ENCODE measurements around the gene PALLD.
"Not testable (repeated sequence)": the region's sequence is repeated elsewhere in the genome, so short reads cannot be mapped to it uniquely, and the experiment has no call there.

DNA sequence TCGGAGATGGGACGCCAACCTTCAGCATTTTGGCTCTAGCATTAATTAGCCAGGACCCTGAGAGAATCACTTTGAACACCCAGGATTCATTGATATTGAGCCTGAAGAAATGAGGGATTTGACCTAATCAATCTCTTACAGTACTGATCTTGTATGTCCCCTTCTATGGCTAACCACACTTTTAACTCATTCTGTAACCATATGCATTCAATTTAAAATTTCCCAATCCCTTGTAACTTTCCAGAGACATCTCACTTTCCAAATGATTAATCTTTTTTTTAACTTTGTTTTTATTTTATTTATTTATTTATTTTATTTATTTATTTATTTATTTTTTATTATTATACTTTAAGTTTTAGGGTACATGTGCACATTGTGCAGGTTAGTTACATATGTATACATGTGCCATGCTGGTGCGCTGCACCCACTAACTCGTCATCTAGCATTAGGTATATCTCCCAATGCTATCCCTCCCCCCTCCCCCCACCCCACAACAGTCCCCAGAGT is 205.8 kb downstream of the PALLD start:
- not testable (repeated sequence) for TF ChIP-seq NR3C1 (CRISPR knock-in tag; conservative IDR thresholded peaks at IDR 0.05; ENCODE audit: low read depth); NR1H2 (CRISPR knock-in tag; IDR thresholded peaks at IDR 0.05); ESRRA (CRISPR knock-in tag; IDR thresholded peaks at IDR 0.05; ENCODE audit: borderline replicate concordance)
- TF ChIP-seq, protein P1, sequence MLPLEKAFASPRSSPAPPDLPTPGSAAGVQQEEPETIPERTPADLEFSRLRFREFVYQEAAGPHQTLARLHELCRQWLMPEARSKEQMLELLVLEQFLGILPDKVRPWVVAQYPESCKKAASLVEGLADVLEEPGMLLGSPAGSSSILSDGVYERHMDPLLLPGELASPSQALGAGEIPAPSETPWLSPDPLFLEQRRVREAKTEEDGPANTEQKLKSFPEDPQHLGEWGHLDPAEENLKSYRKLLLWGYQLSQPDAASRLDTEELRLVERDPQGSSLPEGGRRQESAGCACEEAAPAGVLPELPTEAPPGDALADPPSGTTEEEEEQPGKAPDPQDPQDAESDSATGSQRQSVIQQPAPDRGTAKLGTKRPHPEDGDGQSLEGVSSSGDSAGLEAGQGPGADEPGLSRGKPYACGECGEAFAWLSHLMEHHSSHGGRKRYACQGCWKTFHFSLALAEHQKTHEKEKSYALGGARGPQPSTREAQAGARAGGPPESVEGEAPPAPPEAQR (CRISPR knock-in tag; IDR thresholded peaks at IDR 0.05) = not testable (repeated sequence)
- TF ChIP-seq, protein P2, sequence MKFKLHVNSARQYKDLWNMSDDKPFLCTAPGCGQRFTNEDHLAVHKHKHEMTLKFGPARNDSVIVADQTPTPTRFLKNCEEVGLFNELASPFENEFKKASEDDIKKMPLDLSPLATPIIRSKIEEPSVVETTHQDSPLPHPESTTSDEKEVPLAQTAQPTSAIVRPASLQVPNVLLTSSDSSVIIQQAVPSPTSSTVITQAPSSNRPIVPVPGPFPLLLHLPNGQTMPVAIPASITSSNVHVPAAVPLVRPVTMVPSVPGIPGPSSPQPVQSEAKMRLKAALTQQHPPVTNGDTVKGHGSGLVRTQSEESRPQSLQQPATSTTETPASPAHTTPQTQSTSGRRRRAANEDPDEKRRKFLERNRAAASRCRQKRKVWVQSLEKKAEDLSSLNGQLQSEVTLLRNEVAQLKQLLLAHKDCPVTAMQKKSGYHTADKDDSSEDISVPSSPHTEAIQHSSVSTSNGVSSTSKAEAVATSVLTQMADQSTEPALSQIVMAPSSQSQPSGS (CRISPR knock-in tag; IDR thresholded peaks at IDR 0.05; ENCODE audit: borderline replicate concordance, low read depth) = not testable (repeated sequence)
- TF ChIP-seq, protein P3, sequence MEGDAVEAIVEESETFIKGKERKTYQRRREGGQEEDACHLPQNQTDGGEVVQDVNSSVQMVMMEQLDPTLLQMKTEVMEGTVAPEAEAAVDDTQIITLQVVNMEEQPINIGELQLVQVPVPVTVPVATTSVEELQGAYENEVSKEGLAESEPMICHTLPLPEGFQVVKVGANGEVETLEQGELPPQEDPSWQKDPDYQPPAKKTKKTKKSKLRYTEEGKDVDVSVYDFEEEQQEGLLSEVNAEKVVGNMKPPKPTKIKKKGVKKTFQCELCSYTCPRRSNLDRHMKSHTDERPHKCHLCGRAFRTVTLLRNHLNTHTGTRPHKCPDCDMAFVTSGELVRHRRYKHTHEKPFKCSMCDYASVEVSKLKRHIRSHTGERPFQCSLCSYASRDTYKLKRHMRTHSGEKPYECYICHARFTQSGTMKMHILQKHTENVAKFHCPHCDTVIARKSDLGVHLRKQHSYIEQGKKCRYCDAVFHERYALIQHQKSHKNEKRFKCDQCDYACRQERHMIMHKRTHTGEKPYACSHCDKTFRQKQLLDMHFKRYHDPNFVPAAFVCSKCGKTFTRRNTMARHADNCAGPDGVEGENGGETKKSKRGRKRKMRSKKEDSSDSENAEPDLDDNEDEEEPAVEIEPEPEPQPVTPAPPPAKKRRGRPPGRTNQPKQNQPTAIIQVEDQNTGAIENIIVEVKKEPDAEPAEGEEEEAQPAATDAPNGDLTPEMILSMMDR (IDR thresholded peaks at IDR 0.05) = not testable (repeated sequence)

Data from WTC11 (cell line).